HepG2 (cell line): ENCODE results near the gene STPG4. TPM values are rescaled to one million over a fixed set of nuclear protein-coding genes. Genes with fewer than 3 reads are reported as not detected.

ENCODE experiments used
- ATF7-NPFF ChIP-seq: sonication (generic); formaldehyde crosslinking; IDR thresholded peaks from 2 replicates; pipeline ENCODE4 v1.8.1; 2023; ENCODE audit warnings: mild to moderate bottlenecking, low read depth, missing genetic modification reagents, moderate library complexity
- ATRX ChIP-seq: sonication (generic); formaldehyde crosslinking; IDR thresholded peaks from 2 replicates; pipeline ENCODE4 v1.4.0; 2020; ENCODE audit warnings: missing genetic modification reagents, borderline replicate concordance
- DNMT1 ChIP-seq: sonication (generic); formaldehyde crosslinking; IDR thresholded peaks from 2 replicates; pipeline ENCODE4 v1.5.1; 2020; ENCODE audit warnings: mild to moderate bottlenecking, missing genetic modification reagents
- GATAD1 ChIP-seq: IDR thresholded peaks from 2 replicates; pipeline ENCODE4 v1.6.1; 2016; ENCODE audit warnings: missing genetic modification reagents, missing compliant biosample characterization
- HMG20B ChIP-seq: conservative IDR thresholded peaks from 2 replicates; pipeline ENCODE4 v1.6.1; 2016; ENCODE audit warnings: missing genetic modification reagents, missing compliant biosample characterization
- KDM5A ChIP-seq: fragments of 200-600 bp; sonication (generic); IDR thresholded peaks from 2 replicates; pipeline ENCODE4 v1.7.0; 2018; ENCODE audit warnings: antibody characterized with exemption, mild to moderate bottlenecking, low read length, borderline replicate concordance
- KLF9 ChIP-seq: IDR thresholded peaks from 2 replicates; pipeline ENCODE4 v1.6.1; 2016; ENCODE audit warnings: low read depth
- NFIC ChIP-seq: IDR thresholded peaks from 2 replicates; pipeline ENCODE4 v1.6.1; 2012; ENCODE audit warnings: mild to moderate bottlenecking, low read length, inconsistent platforms
- NRL ChIP-seq: sonication (generic); formaldehyde crosslinking; IDR thresholded peaks from 2 replicates; pipeline ENCODE4 v1.5.0; 2020; ENCODE audit warnings: missing genetic modification reagents, mild to moderate bottlenecking, moderate library complexity, borderline replicate concordance
- SRSF4 ChIP-seq: fragments of 200-400 bp; formaldehyde crosslinking; IDR thresholded peaks from one replicate; pipeline ENCODE4 v1.6.1; 2018; ENCODE audit warnings: mild to moderate bottlenecking, low read depth, low read length, moderate library complexity; ENCODE audit not compliant: poor library complexity, severe bottlenecking
- TARDBP ChIP-seq: sonication (generic); formaldehyde crosslinking; IDR thresholded peaks from 2 replicates; pipeline ENCODE4 v1.8.0; 2022; ENCODE audit warnings: mild to moderate bottlenecking, missing genetic modification reagents
- THRA ChIP-seq: sonication (generic); formaldehyde crosslinking; IDR thresholded peaks from 2 replicates; pipeline ENCODE4 v1.4.0; 2020; ENCODE audit warnings: missing genetic modification reagents, borderline replicate concordance
- U2AF1 ChIP-seq: fragments of 200-400 bp; formaldehyde crosslinking; optimal IDR thresholded peaks from 2 replicates; pipeline ENCODE3; 2017; ENCODE audit warnings: mild to moderate bottlenecking, low read depth, low read length
- U2AF2 ChIP-seq: fragments of 200-400 bp; formaldehyde crosslinking; IDR thresholded peaks from 2 replicates; pipeline ENCODE4 v1.6.1; 2017; ENCODE audit warnings: low read depth, mild to moderate bottlenecking, low read length
- ZBTB20 ChIP-seq: sonication (generic); formaldehyde crosslinking; IDR thresholded peaks from 2 replicates; pipeline ENCODE4 v1.8.1; 2023; ENCODE audit warnings: missing genetic modification reagents, low read depth, mild to moderate bottlenecking, borderline replicate concordance
- ZBTB44 ChIP-seq: sonication (generic); formaldehyde crosslinking; IDR thresholded peaks from 2 replicates; pipeline ENCODE4 v1.4.0; 2020; ENCODE audit warnings: missing genetic modification reagents
- ZFX ChIP-seq: sonication (generic); formaldehyde crosslinking; IDR thresholded peaks from 2 replicates; pipeline ENCODE4 v1.4.0; 2020; ENCODE audit warnings: mild to moderate bottlenecking, low read depth, missing genetic modification reagents, moderate library complexity
- ZNF329 ChIP-seq: sonication (generic); formaldehyde crosslinking; IDR thresholded peaks from 2 replicates; pipeline ENCODE4 v1.9.0; 2021; ENCODE audit warnings: low read depth, mild to moderate bottlenecking, missing genetic modification reagents
- ZNF432 ChIP-seq: sonication (generic); formaldehyde crosslinking; IDR thresholded peaks from 2 replicates; pipeline ENCODE4 v1.5.0; 2020; ENCODE audit warnings: missing genetic modification reagents, mild to moderate bottlenecking, borderline replicate concordance
- ZNF468 ChIP-seq: sonication (generic); formaldehyde crosslinking; IDR thresholded peaks from 2 replicates; pipeline ENCODE4 v1.8.0; 2022; ENCODE audit warnings: mild to moderate bottlenecking, moderate library complexity, missing genetic modification reagents
- ZNF570 ChIP-seq: sonication (generic); formaldehyde crosslinking; IDR thresholded peaks from 2 replicates; pipeline ENCODE4 v1.4.0; 2020; ENCODE audit warnings: mild to moderate bottlenecking, missing genetic modification reagents, borderline replicate concordance
- ZNF577 ChIP-seq: sonication (generic); formaldehyde crosslinking; IDR thresholded peaks from 2 replicates; pipeline ENCODE4 v1.4.0; 2020; ENCODE audit warnings: mild to moderate bottlenecking, low read depth, missing genetic modification reagents, borderline replicate concordance
- ZNF605 ChIP-seq: sonication (generic); formaldehyde crosslinking; IDR thresholded peaks from 2 replicates; pipeline ENCODE4 v1.8.0; 2022; ENCODE audit warnings: mild to moderate bottlenecking, missing genetic modification reagents
- ZNF724P ChIP-seq: sonication (generic); formaldehyde crosslinking; IDR thresholded peaks from 2 replicates; pipeline ENCODE4 v1.8.0; 2022; ENCODE audit warnings: missing genetic modification reagents, borderline replicate concordance
- polyA plus RNA-seq, 8 experiments: library from polyadenylated mRNA; depleted of rRNA in 3 of 8; stranded (reverse) in 7 of 8; unstranded in 1 of 8; fragments of >200 nt; fragmentation: Illumina TruSeq in 4 of 8; extraction: Trizol in 4 of 8; gene quantifications; 2 replicates each; pipeline versions ENCODE4 v1.2.1 to v1.2.3, GENCODE V29; 2011 to 2016; ENCODE audit warnings: low read depth in 4 of 8, missing spikeins in 1 of 8, mixed read lengths in 1 of 8; ENCODE audit not compliant: insufficient read depth in 1 of 8
- total RNA-seq, 5 experiments: library from RNA; depleted of rRNA; stranded (reverse); fragments of >200 nt; fragmentation: Illumina TruSeq; extraction: Trizol; gene quantifications; 2 replicates each; pipeline ENCODE4 v1.2.3, GENCODE V29; 2016; ENCODE audit warnings: low read depth in 1 of 5
- TF ChIP-seq, protein P1 (sequence below): sonication (generic); formaldehyde crosslinking; IDR thresholded peaks from 2 replicates; pipeline ENCODE4 v1.4.0; 2020; ENCODE audit warnings: mild to moderate bottlenecking, missing genetic modification reagents
- TF ChIP-seq, protein P2 (sequence below): sonication (generic); formaldehyde crosslinking; IDR thresholded peaks from 2 replicates; pipeline ENCODE4 v1.4.0; 2020; ENCODE audit warnings: missing genetic modification reagents, low read depth, mild to moderate bottlenecking, borderline replicate concordance

The STPG4 gene
- total and polyA plus RNA-seq, 2 of the 13 experiments (the other 11 are each of a cell fraction or from before 2014, with no cell fraction given): 0.11 to 0.15 TPM

DNA sequence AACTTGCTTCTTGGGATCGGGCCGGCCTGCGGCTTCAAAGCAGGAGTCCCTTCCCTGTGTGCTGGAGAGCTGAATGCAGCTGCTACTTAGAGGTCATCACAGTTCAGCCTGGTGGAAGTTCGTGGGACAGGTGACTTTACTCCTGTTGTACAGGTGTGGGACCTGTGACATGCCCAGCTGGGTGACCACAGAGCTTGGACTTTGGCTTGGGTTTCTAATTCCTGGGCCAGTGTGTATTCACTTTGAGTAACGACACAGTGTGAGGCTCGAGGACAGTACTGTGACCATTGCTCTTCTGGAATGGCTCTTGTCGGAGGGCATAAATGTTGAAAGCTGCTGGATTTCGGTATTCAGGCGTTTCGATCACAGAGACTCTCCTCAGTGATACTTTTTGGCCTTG lies 114.5 kb downstream of the STPG4 start (continued):
- no peak for TF ChIP-seq ZNF577 (CRISPR knock-in tag)
- peak; percentile 28; the same call in 1 of the 2 replicates for TF ChIP-seq THRA (CRISPR knock-in tag)
- no peak for TF ChIP-seq ZNF432 (CRISPR knock-in tag)
- no peak; the same call in 1 of the 2 replicates for TF ChIP-seq DNMT1 (CRISPR knock-in tag)
- TF ChIP-seq KLF9: no peak
- TF ChIP-seq HMG20B (CRISPR knock-in tag): no peak
- no peak for TF ChIP-seq ZFX (CRISPR knock-in tag)
- no peak for TF ChIP-seq ZNF570 (CRISPR knock-in tag)
- TF ChIP-seq GATAD1 (CRISPR knock-in tag): no peak
- TF ChIP-seq KDM5A: no peak
- no peak for TF ChIP-seq U2AF2
- TF ChIP-seq ZNF329 (CRISPR knock-in tag): no peak
- TF ChIP-seq NRL (CRISPR knock-in tag): no peak
- no peak for TF ChIP-seq ZNF468 (CRISPR knock-in tag)
- no peak for TF ChIP-seq ZNF605 (CRISPR knock-in tag)
- peak; percentile 27; the same call in 1 of the 2 replicates for TF ChIP-seq TARDBP
- TF ChIP-seq ATF7-NPFF (CRISPR knock-in tag): no peak
- peak; percentile 74 for TF ChIP-seq U2AF1
- no peak for TF ChIP-seq NFIC
- TF ChIP-seq, protein P1, sequence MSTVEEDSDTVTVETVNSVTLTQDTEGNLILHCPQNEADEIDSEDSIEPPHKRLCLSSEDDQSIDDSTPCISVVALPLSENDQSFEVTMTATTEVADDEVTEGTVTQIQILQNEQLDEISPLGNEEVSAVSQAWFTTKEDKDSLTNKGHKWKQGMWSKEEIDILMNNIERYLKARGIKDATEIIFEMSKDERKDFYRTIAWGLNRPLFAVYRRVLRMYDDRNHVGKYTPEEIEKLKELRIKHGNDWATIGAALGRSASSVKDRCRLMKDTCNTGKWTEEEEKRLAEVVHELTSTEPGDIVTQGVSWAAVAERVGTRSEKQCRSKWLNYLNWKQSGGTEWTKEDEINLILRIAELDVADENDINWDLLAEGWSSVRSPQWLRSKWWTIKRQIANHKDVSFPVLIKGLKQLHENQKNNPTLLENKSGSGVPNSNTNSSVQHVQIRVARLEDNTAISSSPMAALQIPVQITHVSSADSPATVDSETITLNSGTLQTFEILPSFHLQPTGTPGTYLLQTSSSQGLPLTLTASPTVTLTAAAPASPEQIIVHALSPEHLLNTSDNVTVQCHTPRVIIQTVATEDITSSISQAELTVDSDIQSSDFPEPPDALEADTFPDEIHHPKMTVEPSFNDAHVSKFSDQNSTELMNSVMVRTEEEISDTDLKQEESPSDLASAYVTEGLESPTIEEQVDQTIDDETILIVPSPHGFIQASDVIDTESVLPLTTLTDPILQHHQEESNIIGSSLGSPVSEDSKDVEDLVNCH (CRISPR knock-in tag): no peak
- TF ChIP-seq ZBTB44 (CRISPR knock-in tag): no peak
- TF ChIP-seq ZNF724P: no peak
- TF ChIP-seq ATRX (CRISPR knock-in tag): no peak
- TF ChIP-seq SRSF4: no peak
- 0 out of 2 replicates have a peak, but pooled peaks have one; percentile 47 for TF ChIP-seq ZBTB20 (CRISPR knock-in tag)
- TF ChIP-seq, protein P2, sequence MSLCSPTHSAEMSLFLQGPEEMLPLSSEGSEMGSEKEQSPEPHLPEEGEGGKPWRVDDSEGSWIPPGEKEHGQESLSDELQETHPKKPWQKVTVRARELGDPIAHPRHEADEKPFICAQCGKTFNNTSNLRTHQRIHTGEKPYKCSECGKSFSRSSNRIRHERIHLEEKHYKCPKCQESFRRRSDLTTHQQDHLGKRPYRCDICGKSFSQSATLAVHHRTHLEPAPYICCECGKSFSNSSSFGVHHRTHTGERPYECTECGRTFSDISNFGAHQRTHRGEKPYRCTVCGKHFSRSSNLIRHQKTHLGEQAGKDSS (CRISPR knock-in tag): no peak
